Measurements from ENCODE around the gene KIAA2012.

The KIAA2012 gene

DNA sequence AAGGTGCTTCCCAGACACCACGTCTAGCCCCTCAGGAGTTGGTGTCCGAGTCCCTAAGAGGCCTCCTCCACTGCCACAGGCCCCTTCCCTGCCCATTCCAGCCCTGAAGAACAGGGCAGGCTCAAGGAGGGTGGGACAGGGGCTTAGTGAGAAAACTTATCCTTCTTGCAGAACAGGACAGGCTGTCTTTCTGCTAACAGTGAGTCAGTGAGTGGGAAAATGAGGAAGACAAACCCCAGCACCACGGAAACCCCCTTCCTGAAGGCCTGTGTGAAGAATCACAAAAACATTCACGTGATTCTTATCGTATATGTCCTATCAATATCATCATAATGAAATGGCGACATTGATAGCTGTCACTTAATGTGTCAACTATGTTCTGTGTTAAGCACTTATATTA lies 29.6 kb upstream of the KIAA2012 start:
- DNase-seq (ENCODE audit: low read depth in 2 of 2) = no peak

DNA sequence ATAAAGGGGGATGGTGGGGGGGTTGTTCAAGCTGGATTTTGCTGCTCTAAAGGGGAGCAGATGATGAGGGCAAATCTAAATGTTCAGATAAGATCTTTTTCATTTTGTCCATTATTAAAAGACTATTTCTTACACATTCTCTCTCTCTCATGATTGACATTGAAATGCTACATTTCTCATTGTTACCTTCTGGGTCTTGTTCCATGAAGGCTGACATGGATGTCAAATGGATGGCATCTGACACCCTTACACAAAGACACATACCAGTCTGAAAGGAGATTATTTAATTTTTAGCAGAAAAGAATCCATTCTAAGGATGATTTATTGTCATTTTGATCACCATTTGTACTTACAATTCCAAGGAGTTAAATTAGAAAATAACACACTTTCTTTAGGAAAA lies 28.3 kb upstream of the KIAA2012 start:
- DNase-seq (ENCODE audit: low read depth in 2 of 2) = no peak

DNA sequence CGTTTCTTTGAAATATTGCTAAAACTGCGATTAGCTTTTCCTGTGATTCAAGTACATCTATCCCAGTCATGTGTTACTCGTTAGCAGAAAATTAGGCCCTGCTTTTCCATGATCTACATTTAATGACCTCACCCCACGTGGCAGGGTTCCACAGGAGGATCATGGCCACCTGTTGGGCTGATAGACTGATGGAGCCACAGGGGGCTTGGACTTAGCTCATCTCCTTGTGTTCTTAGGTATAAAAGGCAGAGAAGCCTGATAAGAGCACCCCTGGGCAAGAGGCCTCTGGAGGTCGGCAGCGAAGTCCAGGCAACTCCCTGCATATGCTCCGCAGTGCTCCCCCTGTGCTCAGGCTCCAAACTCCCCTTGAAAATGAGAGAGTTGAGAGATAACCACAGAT lies 26.5 kb upstream of the KIAA2012 start:
- no peak for DNase-seq (ENCODE audit: low read depth in 2 of 2)

DNA sequence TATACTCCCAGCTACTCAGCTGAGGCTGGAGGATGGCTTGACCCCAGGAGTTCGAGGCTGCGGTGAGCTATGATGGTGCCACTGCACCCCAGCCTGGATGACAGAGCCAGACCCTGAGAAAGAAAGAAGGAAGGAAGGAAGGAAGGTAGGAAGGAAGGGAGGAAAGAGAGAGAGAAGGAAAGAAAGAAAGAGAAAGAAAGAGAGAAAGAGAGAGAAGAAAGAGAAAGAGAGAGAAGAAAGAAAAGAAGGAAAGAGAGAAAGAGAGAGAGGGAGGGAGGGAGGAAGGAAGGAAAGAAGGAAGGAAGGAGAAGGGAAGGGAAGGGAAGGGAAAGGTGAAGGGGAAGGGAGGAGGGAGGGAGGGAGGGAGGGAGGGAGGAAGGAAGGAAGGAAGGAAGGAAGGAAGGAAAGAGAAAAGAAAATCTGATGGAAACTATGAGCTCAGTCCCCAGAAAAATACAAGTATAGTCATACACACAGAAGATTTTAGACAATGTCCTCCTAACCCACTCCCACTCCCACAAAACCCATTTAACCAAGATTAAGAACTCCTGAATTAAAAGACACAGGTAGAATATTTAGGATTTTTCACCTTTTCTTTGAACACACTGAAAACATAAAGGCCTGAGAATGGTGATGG lies 23.8 kb upstream of the KIAA2012 start:
- no peak for DNase-seq (ENCODE audit: low read depth in 2 of 2)

DNA sequence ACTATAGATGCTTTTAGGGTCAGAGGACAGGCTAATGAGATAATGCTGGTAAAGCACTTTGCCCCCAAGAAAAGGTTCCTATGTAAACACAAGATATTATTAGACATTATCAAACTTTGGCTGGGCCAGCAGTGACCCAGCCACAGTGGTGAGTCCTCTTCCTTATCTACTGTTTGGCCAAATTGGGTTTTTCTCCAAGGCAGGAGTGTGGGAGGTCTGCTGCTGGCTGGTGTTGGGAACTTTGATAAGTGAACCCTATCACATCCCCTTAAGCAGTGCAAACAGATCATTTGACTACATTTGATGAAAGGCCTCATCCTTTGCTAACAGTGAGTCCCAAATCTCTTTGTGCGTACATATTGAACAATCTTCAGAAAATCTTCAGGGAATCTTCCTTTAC lies 23.2 kb upstream of the KIAA2012 start:
- DNase-seq (ENCODE audit: low read depth in 2 of 2) = no peak

DNA sequence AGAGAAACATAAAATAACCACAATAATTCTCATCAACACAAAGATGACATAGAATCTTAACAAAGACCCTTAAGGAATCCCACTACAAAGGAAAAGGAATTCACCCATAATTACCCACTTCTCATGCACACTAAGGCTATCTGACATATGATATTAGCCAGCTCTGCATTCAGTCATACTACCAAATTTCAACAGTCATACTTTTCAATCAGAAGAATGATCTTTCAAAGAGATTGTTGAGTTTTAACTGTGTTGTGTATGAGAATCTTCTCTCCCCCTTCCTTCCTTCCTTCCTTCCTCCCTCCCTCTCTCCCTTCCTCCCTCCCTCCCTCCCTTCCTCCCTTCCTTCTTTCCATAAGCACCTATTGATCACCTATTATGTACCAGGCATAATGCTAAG lies 22.4 kb upstream of the KIAA2012 start:
- no peak for DNase-seq (ENCODE audit: low read depth in 2 of 2)

DNA sequence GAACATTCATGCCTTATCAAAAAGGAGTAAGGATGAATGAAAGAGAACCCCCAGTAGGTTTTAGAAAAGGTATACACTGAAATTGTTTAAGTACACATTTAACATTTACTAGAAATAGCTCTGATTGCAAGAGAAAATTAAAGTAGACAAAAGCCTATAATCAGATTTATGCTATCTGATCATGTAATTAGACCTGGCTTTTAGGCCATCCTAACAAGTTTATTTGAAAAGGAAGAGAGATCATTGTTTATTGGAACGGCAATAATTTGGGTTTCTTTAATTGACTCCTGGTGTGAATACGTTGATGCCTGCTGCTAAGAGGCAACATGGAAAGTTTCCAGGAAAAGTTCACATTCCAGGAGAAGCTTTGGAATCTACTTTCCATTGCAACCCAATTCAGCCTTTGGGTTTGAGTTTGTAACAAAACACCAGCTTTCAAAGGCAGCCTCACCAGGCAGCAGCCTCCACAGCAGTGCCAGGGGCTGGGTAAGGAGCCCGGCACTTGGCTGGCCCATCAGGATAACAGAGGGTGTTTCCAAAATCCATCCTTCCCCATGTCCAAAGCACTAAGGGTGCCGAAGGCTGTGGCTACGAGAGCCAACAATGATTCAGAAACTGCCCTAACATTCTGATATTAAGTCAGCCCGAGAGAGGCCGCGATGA lies 21.4 kb upstream of the KIAA2012 start:
- DNase-seq (ENCODE audit: low read depth in 2 of 2) = no peak

DNA sequence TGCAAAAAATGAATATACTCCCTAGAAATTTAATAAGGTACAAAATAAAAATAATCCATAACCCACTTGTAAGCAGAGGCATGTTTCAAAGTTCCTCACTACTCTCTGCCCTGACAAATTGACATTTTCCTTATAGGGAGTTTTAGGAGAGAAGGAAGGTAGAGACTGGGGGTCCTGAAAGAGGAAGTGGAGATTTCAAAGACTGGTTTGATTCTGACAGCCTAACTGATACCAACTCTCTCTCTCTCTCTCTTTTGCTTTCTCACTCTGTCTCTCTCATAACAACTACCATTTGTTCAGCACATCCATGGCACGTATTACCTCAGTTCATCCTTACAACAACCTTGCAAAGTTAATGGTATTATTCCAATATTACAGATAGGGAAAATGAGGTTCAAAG lies 20.8 kb upstream of the KIAA2012 start:
- no peak for DNase-seq (ENCODE audit: low read depth in 2 of 2)

DNA sequence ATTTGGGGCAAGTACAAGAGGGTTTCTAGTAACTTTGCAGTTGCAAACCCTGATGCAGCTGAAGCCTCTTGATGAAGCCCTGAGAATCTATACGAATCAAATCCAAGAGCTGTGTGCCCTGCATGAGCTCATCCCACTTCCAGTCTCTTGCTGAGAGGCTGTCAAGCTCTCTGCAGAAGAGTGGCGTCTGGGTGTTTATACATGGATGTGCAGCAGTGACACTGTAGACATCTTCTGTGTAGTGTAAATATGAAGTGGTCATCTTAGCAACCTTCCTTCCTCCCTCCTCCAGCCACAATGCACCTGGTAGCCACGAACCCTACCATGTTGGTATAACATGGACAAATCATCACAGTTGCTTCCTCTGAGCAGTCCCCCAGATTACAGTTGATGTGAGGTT lies 18.4 kb upstream of the KIAA2012 start:
- no peak for DNase-seq (ENCODE audit: low read depth in 2 of 2)

DNA sequence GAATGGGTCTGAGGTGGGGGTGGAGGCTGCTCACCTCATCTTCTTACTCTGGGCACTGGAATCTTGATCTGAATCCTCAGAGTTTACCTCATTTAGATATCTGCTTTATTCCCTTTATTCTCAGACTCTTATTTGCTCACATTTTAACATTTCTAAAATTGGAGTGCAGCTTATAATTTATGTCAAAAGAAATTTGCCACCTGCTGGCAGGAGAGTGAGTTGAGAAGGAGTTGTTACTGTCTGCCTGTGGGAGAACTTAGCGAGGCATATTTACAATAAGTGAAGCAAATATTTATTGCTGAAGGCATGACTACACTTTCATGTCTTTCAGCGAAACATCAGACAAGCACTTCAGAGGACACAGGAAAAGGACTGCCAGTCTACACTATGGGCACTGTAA lies 16.4 kb upstream of the KIAA2012 start:
- no peak for DNase-seq (ENCODE audit: low read depth in 2 of 2)

DNA sequence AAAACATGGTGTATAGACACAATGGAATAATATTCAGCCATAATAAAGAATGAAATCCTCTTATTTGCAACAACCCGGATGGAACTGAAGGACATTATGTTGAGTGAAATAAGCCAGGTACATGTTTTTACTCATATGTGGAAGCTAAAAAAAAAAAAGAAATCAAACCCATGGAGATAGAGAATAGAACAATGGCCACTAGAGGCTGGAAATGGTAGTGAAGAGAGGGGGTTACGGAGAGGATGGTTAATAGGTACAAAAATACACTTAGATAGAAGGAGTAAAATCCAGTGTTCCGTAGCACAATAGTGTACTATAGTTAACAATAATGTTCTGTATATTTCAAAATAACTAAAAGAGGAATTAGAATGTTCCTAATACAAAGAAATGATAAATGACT lies 12.8 kb upstream of the KIAA2012 start:
- DNase-seq (ENCODE audit: low read depth in 2 of 2) = no peak

DNA sequence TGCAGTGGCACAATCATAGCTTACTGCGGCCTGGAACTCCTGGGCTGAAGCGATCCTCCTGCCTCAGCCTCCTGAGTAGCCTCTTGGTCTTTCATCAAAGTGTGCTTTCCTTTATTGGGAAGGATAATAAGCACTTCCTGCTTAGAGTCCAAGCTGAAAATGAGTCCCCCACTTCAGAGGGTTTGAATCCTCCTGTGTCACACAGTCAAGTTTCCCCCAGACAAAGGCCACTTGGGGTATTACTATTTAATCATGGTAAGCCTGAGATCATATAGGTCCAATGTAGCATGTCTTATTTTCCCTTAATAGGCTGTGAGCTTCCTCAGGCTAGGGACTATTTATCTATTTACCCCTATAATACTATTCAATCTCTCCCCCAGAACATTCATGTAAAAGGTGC lies 11.4 kb upstream of the KIAA2012 start:
- DNase-seq (ENCODE audit: low read depth in 2 of 2) = no peak

DNA sequence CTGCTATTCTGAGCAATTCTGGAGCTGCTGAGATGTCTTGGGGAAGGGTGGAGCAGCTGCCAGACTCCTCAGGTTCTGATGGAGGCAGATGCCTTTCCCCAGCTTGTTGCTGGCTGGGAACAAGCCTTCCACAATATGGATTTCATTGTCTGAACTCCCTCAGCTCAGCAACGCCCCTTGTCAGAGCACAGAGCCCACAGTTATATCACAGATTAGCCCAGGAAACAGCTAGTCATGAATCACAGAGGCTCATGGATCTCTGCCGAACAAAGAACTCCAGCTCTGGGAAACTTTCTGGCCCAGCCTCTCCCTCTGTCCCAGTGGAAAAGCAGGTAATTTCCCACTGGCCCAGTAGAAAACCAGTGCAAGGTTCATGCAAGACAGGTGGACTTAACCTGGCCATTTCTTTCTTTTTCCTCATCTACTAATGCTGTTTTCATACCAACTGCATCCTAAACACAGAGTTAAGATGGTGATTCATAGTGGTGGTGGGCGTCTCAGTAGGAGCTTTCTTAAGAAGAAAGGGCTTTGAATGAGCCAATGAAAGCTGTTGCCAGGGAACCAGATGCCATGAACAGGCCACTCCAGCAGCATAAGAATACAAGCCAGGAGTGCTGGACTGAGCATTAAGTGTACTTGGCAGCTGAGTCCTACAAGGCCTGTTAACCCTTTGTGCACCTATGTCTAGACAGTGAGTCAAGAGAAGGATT lies 8.7 kb upstream of the KIAA2012 start:
- no peak for DNase-seq (ENCODE audit: low read depth in 2 of 2)

DNA sequence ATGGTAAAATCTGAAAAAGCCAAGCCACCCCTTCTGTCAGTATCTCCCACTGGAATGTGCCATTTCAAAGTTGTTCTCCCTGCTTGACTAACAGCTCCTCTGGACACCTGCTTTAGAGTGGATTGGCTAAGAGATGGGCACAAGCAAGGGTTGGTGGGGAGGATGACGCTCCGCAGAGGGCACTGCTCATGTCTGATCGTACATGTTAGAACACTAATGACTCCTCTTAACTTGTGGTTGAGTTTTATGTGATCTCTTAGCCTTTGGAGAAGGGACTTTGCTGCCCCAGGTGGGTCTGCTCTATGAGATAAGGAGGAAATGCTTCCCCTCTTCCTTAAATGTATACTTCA lies 8.2 kb upstream of the KIAA2012 start:
- DNase-seq (ENCODE audit: low read depth in 2 of 2) = no peak

DNA sequence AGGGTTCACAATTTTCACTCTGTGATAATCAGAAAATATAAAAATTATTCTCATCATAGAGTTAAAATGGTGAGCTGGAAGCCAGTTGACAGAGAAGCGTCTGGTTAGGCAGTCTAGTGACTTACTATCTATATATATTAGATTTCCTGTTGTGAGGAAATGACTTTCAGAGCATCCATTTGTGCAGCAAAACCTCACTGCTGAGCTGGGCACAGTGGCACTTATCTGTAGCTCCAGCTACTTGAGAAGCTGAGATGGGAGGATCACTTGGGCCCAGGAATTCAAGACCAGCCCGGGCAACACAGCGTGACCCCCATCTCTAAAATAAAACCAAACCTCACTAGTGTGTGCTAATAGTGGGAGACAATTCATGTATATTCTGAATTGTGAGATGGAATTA lies 7.2 kb upstream of the KIAA2012 start:
- DNase-seq (ENCODE audit: low read depth in 2 of 2) = no peak

DNA sequence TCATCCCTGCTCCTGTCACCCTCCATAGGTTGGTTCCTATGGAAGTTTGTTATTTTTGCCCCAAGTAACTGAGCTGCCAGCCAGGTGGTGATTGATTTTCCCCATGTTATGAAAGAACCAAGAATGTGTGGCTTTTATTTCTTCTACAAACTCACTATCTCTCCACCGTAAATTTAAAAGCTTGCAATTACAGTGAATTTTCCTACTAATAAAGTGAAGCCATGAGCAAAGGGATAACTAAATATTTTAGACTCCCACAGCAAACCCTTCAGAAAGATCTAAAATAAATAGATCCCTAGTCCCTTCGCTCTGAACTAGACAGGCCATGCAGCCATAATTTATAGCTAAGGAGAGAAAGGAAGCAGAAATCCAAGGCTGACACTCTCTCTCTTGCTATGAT lies 6.2 kb upstream of the KIAA2012 start:
- DNase-seq (ENCODE audit: low read depth in 2 of 2) = no peak

DNA sequence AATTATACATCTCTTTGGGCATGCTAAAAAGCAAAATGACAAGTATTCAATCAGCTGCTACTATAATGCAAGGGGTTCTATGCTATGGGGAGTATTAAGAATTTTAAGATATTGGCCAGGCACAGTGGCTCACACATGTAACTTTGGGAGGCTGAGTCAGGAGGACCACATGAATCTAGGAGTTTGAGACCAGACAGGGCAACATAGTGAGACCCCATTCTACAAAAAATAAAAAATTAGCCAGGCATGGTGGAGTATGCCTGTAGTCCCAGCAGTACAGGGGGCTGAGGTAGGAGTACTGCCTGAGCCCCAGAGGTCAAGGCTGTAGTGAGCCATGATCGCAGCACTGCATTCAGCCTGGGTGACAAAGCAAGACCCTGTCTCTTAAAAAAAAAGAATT lies 5.5 kb upstream of the KIAA2012 start:
- no peak for DNase-seq (ENCODE audit: low read depth in 2 of 2)

DNA sequence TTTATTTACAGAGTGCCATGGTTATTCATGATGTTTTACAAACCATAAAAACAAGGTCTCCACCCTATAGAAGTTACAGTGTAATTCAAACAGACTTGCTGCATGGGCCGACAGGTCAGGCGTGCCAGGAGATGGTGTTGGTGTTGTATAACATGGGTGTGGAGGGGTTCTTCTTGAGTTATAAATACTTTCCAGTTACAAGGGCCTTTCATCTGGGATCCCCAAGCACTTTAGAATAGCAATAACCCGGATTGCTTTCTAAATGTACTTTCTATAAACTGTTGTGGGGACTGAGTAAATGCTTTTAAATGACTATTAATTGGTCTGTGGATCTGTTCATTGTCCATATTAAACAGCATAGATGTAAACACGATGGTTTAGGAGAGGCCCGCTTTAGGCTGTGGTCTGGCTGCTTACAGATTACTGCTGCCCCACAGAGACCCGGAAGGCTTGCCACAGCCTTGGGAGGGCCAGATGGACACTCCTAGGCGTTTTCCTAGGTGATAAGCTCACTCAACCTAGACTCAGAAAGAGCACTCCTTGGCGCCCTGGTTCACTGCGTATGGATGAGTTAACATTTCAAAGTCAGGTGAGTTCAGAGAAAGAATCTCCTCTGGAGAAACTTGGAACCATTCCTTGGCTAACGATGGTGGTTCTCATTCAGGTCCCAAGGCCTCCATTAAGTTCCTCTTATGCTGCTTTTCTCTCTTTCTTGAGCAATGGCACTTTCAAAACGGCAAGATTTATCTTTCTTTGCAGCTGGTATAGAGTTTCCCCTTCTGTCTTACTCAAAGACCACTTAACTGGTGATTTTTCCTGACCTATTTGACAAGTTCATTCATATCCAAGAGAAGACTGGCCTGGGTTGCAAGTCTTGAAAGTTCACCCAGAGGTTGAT lies 3.6 kb upstream of the KIAA2012 start:
- no peak for DNase-seq (ENCODE audit: low read depth in 2 of 2)

DNA sequence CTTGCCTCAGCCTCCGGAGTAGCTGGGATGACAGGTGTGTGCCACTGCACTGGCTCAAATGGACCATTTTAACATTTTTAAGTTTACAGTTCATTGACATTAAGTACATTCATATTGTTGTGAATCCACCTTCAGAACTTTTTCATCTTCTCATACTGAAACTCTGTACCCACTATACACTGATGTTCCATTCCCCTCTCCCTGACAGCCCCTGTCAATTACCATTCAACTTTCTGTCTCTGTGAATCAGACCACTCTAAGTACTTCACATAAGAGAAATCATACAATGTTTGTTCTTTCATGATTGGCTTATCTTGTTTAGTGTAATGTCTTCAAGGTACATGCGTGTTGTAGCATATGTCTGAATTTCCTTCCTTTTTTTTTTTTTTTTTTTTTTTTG lies 1.9 kb upstream of the KIAA2012 start:
- DNase-seq (ENCODE audit: low read depth in 2 of 2) = no peak

DNA sequence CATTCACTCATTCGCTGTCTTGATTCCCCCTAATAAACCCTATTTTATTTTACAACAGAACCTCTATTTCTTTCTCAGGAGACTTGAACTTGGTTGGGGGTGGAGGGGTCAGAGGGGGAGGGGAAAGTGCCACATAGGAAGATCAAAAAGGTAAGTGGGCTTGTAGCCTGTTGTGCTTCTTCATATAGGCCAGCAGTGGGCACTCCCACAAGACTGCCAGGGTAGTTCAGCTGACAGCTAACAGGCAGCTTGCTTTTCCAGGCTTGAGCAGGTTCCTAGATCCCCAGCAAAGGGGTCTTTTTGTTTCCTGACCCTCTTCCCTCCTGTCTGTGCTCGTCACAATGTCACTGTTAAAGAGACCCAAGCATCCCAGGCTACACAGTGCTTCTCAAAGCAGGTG lies 829 bp upstream of the KIAA2012 start:
- no peak for DNase-seq (ENCODE audit: low read depth in 2 of 2)

DNA sequence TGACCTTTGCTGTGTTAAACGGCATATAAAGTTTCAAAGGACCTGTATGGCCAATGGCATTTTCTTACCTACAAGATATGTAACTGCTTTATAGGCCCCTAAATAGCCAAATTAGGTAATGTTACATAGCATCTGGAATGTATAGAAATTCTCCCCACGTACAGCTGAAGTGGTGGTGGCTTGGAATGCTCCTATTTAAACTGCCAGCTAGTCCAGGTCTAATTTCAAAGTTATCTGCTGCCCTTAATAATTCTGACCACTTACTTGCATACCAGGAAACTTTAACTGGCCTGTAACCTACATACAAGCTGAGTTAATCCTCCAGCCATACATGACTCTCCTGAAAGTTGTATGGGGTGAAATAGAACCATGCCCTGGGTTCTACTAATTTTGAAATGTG lies 1.3 kb downstream of the KIAA2012 start:
- DNase-seq (ENCODE audit: low read depth in 2 of 2) = no peak

DNA sequence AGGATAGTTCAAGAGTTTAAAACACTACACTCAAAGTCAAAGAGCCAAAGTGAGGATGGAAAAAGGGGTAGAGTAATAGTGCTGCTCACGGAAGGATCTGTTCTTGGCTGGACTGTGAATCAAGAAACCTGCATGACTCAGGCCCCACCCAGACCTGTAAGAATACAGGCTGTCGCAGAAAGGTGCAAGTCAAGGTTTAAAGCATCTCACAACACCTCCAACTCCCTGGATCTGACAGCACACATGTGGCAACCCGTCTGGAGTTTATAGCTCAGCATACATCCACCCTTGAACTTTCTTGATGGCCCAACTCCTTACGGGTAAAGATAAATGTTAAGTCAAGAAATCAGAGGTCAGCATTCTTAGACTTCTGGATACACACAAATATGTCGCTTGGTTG lies 6.3 kb downstream of the KIAA2012 start:
- DNase-seq (ENCODE audit: low read depth in 2 of 2) = no peak

DNA sequence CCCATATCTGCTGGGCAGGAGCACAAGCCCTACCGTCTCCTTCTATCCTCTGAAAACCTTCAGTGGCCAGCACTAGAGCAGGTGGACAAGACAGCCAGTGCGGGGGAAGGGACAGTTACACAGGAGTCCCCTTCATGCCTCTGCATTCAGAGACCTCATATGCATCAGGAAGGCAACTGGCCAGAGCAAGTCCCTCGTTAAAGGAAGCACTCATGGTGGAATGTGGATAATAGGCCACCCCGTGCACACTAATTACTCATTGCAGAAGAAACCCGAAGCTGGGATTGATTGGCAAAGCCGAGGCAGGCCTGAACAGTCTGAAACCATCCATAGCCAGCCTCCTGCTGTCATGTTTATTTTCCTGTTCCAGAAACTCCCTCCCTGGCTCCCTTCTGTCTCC lies 11.2 kb downstream of the KIAA2012 start:
- DNase-seq (ENCODE audit: low read depth in 2 of 2) = no peak
